Ishikawa (cell line): ENCODE results near the gene POLN.

Source experiments
- CEBPB ChIP-seq: IDR thresholded peaks from 2 replicates; pipeline ENCODE4 v1.6.1; 2012
- CREB1 ChIP-seq: IDR thresholded peaks from 2 replicates; pipeline ENCODE4 v1.6.1; 2012; ENCODE audit warnings: low read depth
- EGR1 ChIP-seq: IDR thresholded peaks from 2 replicates; pipeline ENCODE4 v1.6.1; 2012
- EP300 ChIP-seq: IDR thresholded peaks from 2 replicates; pipeline ENCODE4 v1.6.1; 2012; ENCODE audit warnings: borderline replicate concordance
- FOXM1 ChIP-seq: IDR thresholded peaks from 2 replicates; pipeline ENCODE4 v1.6.1; 2012; ENCODE audit warnings: low read depth, borderline replicate concordance
- MAX ChIP-seq: IDR thresholded peaks from 2 replicates; pipeline ENCODE4 v1.6.1; 2012
- NFIC ChIP-seq: IDR thresholded peaks from 2 replicates; pipeline ENCODE4 v1.6.1; 2012
- RAD21 ChIP-seq: IDR thresholded peaks from 2 replicates; pipeline ENCODE4 v1.6.1; 2012; ENCODE audit warnings: low read depth
- REST ChIP-seq: IDR thresholded peaks from 2 replicates; pipeline ENCODE4 v1.6.1; 2012; ENCODE audit warnings: low read depth, mild to moderate bottlenecking
- TAF1 ChIP-seq: IDR thresholded peaks from 2 replicates; pipeline ENCODE4 v1.6.1; 2012; ENCODE audit warnings: low read depth, mild to moderate bottlenecking
- TCF12 ChIP-seq: IDR thresholded peaks from 2 replicates; pipeline ENCODE4 v1.6.1; 2012; ENCODE audit warnings: low read depth
- TEAD4 ChIP-seq: IDR thresholded peaks from 2 replicates; pipeline ENCODE4 v1.6.1; 2012
- YY1 ChIP-seq: IDR thresholded peaks from 2 replicates; pipeline ENCODE4 v1.6.1; 2012; ENCODE audit warnings: low read depth
- ZBTB7A ChIP-seq: IDR thresholded peaks from 2 replicates; pipeline ENCODE4 v1.6.1; 2012; ENCODE audit warnings: low read depth
- TF ChIP-seq, protein P1 (sequence below): IDR thresholded peaks from 2 replicates; pipeline ENCODE4 v1.6.1; 2012

POLN gene

DNA sequence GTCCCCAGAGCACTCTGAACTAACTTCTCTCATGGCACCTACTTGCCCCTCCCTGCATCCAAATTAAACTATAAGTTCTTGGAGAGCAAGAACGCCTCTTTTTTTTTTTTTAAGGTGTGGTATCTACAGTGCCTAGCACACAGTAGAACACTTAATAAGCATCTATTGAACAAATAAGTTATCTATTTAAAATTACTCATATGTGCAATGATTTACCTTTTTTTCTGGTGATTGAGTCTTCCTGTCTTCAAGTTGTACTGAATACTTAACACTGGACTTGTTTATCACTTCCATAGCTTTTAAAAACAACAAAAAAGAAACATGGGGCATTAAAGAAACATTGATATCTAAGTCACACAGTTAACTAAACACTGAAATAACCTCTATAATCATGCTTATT is 29.1 kb downstream of the POLN start:
- TF ChIP-seq NFIC = no peak
- no peak for TF ChIP-seq CREB1
- no peak for TF ChIP-seq CEBPB
- TF ChIP-seq EGR1 = no peak
- TF ChIP-seq RAD21 = no peak
- TF ChIP-seq TEAD4 = no peak
- TF ChIP-seq TAF1 = no peak
- no peak for TF ChIP-seq REST
- TF ChIP-seq MAX = no peak
- no peak for TF ChIP-seq YY1
- TF ChIP-seq TCF12 = no peak
- TF ChIP-seq FOXM1 = no peak
- no peak for TF ChIP-seq EP300
- TF ChIP-seq, protein P1, sequence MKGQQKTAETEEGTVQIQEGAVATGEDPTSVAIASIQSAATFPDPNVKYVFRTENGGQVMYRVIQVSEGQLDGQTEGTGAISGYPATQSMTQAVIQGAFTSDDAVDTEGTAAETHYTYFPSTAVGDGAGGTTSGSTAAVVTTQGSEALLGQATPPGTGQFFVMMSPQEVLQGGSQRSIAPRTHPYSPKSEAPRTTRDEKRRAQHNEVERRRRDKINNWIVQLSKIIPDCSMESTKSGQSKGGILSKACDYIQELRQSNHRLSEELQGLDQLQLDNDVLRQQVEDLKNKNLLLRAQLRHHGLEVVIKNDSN = no peak
- TF ChIP-seq ZBTB7A = no peak

GRCh38 chr4:2194496-2194895 is 47.4 kb downstream of the POLN start:
- TF ChIP-seq EP300 = no peak

- TF ChIP-seq REST (no peak), TEAD4 (no peak), CEBPB (no peak), CREB1 (no peak), YY1 (no peak)
These were observed 48.6 kb downstream of the POLN start for GRCh38 chr4:2193326-2193725.

- TF ChIP-seq, protein P1 = no peak
- no peak for TF ChIP-seq EP300
- TF ChIP-seq TAF1 = no peak
- no peak for TF ChIP-seq EGR1
- TF ChIP-seq RAD21 = no peak
- no peak for TF ChIP-seq REST
- no peak for TF ChIP-seq FOXM1
- TF ChIP-seq CREB1 = no peak
- no peak for TF ChIP-seq ZBTB7A
- TF ChIP-seq YY1 = no peak
- TF ChIP-seq TCF12 = no peak
- no peak for TF ChIP-seq MAX
These were observed 55.1 kb downstream of the POLN start for GRCh38 chr4:2186865-2187172.

DNA sequence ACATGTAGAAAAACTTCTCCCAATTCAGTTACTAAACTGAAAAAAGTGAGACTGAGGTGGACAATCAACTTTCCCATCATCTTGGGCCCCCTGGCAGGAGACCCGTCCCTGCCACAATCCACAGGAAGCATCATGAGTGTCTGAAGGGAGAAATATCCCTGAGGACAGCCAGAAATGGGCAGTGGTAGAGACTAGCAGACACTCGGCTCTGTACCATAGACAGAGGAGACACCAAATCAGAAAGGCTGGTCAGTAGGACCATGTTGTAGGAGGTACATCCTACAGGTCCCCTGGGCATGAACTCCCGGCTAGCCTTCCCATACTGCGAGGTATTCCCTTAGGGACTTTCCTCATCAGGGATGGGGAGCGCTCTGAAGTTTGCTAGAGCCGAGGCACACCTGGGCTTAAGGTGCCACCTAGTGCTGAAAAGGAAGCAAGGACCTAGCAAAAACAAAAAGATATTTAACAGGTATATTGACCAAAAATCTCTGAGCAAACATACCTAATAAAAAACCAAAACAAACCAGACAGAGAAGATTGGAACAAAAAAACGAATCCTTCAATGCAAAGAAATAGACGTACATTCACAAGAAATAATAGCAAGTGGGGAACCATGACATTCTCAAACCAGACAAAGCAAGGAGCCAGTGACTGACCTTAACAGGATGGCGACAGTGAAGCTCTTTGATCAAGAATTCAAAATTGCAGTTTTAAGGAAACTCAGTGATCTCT is 55.6 kb downstream of the POLN start:
- TF ChIP-seq EGR1 = no peak
- no peak for TF ChIP-seq TCF12
- TF ChIP-seq RAD21 = peak; percentile 90
- TF ChIP-seq YY1 = no peak
- no peak for TF ChIP-seq REST
- TF ChIP-seq CREB1 = no peak
- TF ChIP-seq CEBPB = no peak
- no peak for TF ChIP-seq TEAD4
